Stimulated activated naive CD8-positive, alpha-beta T cell treated with anti-CD3 and anti-CD28 coated beads, Interleukin-15, Interleukin-2, amounts not matched to agents 100 U/mL and 50 U/mL, for 24 hours (primary cell): ENCODE measurements around the gene HOXB6.

Experiments used
- ATAC-seq: fragments of 150-1000 bp; cut with Tn5 transposase; one replicate; pipeline ENCODE4 v1.10.0; 2021
- DNase-seq: peaks from one replicate; pipeline ENCODE4 v3.0.0; 2021

The HOXB6 gene

GRCh38 chr17:48609033-48609432, 4.2 kb upstream of the HOXB6 start:
- DNase-seq = no peak
- no peak for ATAC-seq

GRCh38 chr17:48608494-48608834, 3.7 kb upstream of the HOXB6 start:
- no peak for ATAC-seq
- DNase-seq = no peak

- no peak for ATAC-seq
Observed at GRCh38 chr17:48606892-48607614, 2.3 kb upstream of the HOXB6 start.

GRCh38 chr17:48605991-48606891, 1.5 kb upstream of the HOXB6 start:
- ATAC-seq = no peak
- DNase-seq = no peak

More at GRCh38 chr17:48606892-48607614, 2.3 kb upstream of the HOXB6 start:
- DNase-seq = no peak

- ATAC-seq = no peak
Observed at GRCh38 chr17:48605409-48605919, 678 bp upstream of the HOXB6 start.

GRCh38 chr17:48603959-48604769, 622 bp downstream of the HOXB6 start:
- DNase-seq (no peak), ATAC-seq (no peak)

More at GRCh38 chr17:48605409-48605919, 678 bp upstream of the HOXB6 start:
- no peak for DNase-seq

GRCh38 chr17:48601539-48602425, 3.0 kb downstream of the HOXB6 start:
- DNase-seq (no peak), ATAC-seq (no peak)

GRCh38 chr17:48601207-48601538, 3.6 kb downstream of the HOXB6 start:
- no peak for DNase-seq
- ATAC-seq = no peak

GRCh38 chr17:48600244-48601098, 4.3 kb downstream of the HOXB6 start:
- DNase-seq (no peak), ATAC-seq (no peak)

GRCh38 chr17:48599354-48599753, 5.4 kb downstream of the HOXB6 start:
- no peak for DNase-seq
- ATAC-seq = no peak

GRCh38 chr17:48598736-48599135, 6.0 kb downstream of the HOXB6 start:
- no peak for DNase-seq
- no peak for ATAC-seq

GRCh38 chr17:48597778-48598631, 6.8 kb downstream of the HOXB6 start:
- ATAC-seq (peak; percentile 8), DNase-seq (peak; percentile 43)

- DNase-seq (no peak), ATAC-seq (no peak)
Observed at GRCh38 chr17:48597528-48597777, 7.3 kb downstream of the HOXB6 start.

GRCh38 chr17:48596735-48597527, 7.9 kb downstream of the HOXB6 start:
- ATAC-seq (peak; percentile 12), DNase-seq (no peak)

- DNase-seq (peak; percentile 43), ATAC-seq (peak; percentile 29)
Observed at GRCh38 chr17:48596000-48596734, 8.6 kb downstream of the HOXB6 start.

GRCh38 chr17:48595278-48595999, 9.3 kb downstream of the HOXB6 start:
- DNase-seq (no peak), ATAC-seq (no peak)

GRCh38 chr17:48594538-48595277, 10.1 kb downstream of the HOXB6 start:
- DNase-seq (no peak), ATAC-seq (no peak)
